Type B pancreatic cell (in vitro differentiated cells): ENCODE measurements around the gene CPTP. TPM values are rescaled to one million over a fixed set of nuclear protein-coding genes. Genes with fewer than 3 reads are reported as not detected.

Experiments
- DNase-seq: peaks from one replicate; pipeline ENCODE4 v3.0.0; 2021; ENCODE audit warnings: mixed read lengths; ENCODE audit not compliant: unreplicated experiment; ENCODE audit errors: extremely low spot score
- H3K27ac Mint-ChIP-seq: 2 replicates; pipeline ENCODE4 v1.8.0; 2021; ENCODE audit warnings: mild to moderate bottlenecking, mixed read lengths
- H3K27me3 Mint-ChIP-seq: 2 replicates; pipeline ENCODE4 v1.8.0; 2021; ENCODE audit warnings: mixed read lengths
- H3K36me3 Mint-ChIP-seq: 2 replicates; pipeline ENCODE4 v1.8.0; 2021; ENCODE audit warnings: mixed read lengths
- H3K4me1 Mint-ChIP-seq: one replicate; pipeline ENCODE4 v1.8.0; 2021; ENCODE audit warnings: mixed read lengths; ENCODE audit not compliant: unreplicated experiment
- H3K4me3 Mint-ChIP-seq: 2 replicates; pipeline ENCODE4 v1.8.0; 2021; ENCODE audit warnings: mild to moderate bottlenecking, mixed read lengths
- H3K9me3 Mint-ChIP-seq: 2 replicates; pipeline ENCODE4 v1.8.0; 2021; ENCODE audit warnings: mixed read lengths
- total RNA-seq: library from RNA; stranded (reverse); gene quantifications from 2 replicates; pipeline ENCODE4 v1.2.1, GENCODE V29; 2021; ENCODE audit warnings: low replicate concordance
- TF ChIP-seq, protein P1 (sequence below): fragments of 200-600 bp; sonication (generic); conservative IDR thresholded peaks from 2 replicates; pipeline ENCODE4 v1.5.0; 2021; ENCODE audit warnings: antibody characterized with exemption, mild to moderate bottlenecking

The CPTP gene
- total RNA-seq, 1 donor from 2014 or later, result 24.2 TPM

GRCh38 chr1:1371746-1372711 lies 47.4 kb downstream of the CPTP start:
- DNase-seq, result peak; percentile 85
- Mint-ChIP-seq H3K9me3 (no peaks in the 10 kb centered on the region), H3K36me3 (peaks cover 4% of the 10 kb centered on the region), H3K4me1 (peaks cover 4% of the 10 kb centered on the region), H3K27me3 (peaks cover 3% of the 10 kb centered on the region), H3K4me3 (peak overlapping the region; percentile 68), H3K27ac (no peak overlapping the region)
- TF ChIP-seq, protein P1, sequence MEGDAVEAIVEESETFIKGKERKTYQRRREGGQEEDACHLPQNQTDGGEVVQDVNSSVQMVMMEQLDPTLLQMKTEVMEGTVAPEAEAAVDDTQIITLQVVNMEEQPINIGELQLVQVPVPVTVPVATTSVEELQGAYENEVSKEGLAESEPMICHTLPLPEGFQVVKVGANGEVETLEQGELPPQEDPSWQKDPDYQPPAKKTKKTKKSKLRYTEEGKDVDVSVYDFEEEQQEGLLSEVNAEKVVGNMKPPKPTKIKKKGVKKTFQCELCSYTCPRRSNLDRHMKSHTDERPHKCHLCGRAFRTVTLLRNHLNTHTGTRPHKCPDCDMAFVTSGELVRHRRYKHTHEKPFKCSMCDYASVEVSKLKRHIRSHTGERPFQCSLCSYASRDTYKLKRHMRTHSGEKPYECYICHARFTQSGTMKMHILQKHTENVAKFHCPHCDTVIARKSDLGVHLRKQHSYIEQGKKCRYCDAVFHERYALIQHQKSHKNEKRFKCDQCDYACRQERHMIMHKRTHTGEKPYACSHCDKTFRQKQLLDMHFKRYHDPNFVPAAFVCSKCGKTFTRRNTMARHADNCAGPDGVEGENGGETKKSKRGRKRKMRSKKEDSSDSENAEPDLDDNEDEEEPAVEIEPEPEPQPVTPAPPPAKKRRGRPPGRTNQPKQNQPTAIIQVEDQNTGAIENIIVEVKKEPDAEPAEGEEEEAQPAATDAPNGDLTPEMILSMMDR, result peak; percentile 92

DNA sequence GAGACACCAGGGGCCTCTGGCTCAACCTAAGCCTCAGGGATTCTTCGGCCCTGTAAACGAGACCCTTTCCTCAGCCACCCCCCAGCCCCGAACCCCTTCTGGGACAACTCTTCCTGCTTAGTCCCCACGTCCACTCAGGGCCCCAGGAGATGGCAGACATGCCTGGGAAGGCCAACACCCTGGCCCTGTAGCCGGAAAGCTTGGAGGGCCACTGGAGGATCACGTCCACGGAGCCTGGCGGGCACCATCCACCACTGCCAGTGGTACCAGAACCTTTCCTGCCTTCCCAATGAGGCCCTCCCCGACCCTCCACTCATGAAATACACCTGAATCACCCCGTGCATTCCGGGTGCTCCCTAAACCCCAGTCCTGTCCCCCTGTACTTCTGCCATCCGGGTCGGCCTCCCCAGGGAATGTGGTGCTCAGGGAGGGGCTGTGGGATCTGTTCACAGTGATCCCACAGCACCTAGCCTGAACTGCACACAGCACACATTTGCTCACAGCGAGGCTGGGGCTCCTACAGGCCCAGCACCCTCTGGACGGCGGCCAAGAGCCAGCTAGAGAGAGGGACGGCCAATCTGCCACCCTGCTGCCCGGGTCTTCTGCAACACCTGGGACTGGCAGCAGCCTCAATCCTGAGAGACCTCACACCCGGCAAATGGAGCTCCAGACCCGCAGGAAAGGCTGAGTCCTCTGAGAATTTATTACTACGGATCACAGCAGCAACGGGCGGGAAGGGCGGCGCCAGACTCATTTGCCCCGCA lies 48.6 kb downstream of the CPTP start:
- peaks cover 4% of the 10 kb centered on the region for H3K36me3 Mint-ChIP-seq
- H3K4me1 Mint-ChIP-seq, result peaks cover 4% of the 10 kb centered on the region
- no peak for DNase-seq
- no peak overlapping the region for H3K27ac Mint-ChIP-seq
- peaks cover 3% of the 10 kb centered on the region for H3K27me3 Mint-ChIP-seq
- H3K9me3 Mint-ChIP-seq, result no peaks in the 10 kb centered on the region
- TF ChIP-seq, protein P1, result no peak
- H3K4me3 Mint-ChIP-seq, result peak overlapping the region; percentile 97

DNA sequence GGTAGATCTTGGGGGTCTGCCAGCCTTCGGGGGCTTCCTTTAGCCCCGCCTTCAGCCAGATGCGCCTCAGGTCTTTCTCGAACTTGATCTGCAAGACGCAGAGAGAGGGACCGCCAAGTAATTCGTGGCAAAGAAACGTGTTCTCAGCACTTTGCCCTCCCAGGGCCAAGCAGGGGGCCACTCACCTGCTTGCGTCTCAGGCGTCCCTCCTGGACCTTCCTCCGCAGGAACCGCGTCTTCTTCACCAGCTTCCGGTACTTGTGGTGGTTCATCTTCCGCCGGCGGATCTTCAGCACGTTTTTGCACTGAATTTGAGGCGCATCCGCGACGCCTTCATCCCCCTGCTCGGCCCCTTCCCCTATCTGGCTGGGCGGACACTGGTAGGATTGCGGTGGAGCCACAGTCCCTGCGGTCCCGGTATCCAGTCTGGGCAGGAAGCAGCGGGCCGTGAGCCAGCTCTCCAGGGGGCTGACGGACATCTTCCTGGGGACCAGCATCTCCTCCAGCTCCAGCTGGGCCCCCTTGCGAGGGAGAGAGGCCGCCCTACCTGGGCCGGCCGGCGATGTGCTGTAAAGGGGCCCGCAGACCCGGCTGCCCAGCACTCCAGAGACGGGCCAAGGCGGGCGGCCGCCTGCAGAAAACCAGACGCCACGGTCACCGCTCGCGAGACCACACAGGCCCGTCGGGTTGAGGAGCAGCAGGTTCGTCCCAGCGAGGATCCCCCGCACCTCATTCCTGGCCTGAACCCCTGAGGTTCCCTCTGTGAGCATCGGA lies 49.4 kb downstream of the CPTP start:
- Mint-ChIP-seq H3K36me3 (peaks cover 4% of the 10 kb centered on the region), H3K9me3 (no peaks in the 10 kb centered on the region), H3K27ac (no peak overlapping the region), H3K4me3 (peak overlapping the region; percentile 97), H3K4me1 (peaks cover 4% of the 10 kb centered on the region), H3K27me3 (peaks cover 3% of the 10 kb centered on the region)
- no peak for DNase-seq
- TF ChIP-seq, protein P1, result no peak

DNA sequence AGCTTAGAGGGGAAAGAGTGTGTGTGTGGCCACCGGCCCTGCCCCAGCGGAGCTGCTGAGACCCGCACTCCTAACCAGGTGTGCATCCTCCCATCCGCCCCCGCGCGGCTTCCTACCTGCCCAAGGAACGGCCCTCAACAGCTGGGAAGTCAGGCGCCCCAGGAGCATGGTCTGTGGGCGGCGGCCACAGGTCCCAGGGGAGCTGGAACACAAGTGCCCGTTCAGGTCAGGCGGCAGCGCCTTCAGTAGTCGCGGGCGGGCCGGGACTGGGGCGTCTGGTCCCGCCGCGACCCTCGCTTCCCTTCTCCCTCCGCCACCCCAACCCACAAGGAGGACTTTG lies 50.0 kb downstream of the CPTP start:
- peaks cover 4% of the 10 kb centered on the region for H3K4me1 Mint-ChIP-seq
- H3K36me3 Mint-ChIP-seq, result peaks cover 4% of the 10 kb centered on the region
- DNase-seq, result peak; percentile 72
- peaks cover 3% of the 10 kb centered on the region for H3K27me3 Mint-ChIP-seq
- TF ChIP-seq, protein P1, result no peak
- peak overlapping the region; percentile 97 for H3K4me3 Mint-ChIP-seq
- H3K9me3 Mint-ChIP-seq, result no peaks in the 10 kb centered on the region
- H3K27ac Mint-ChIP-seq, result no peak overlapping the region

- TF ChIP-seq, protein P1, result peak; percentile 53
- peak within 1 kb of the TSS; percentile 97 for H3K4me3 Mint-ChIP-seq
- DNase-seq, result peak; percentile 98
- H3K27ac Mint-ChIP-seq, result peak within 1 kb of the TSS; percentile 97
- H3K36me3 Mint-ChIP-seq, result peaks cover 4% of the 10 kb centered on the region
- no peaks in the 10 kb centered on the region for H3K9me3 Mint-ChIP-seq
- H3K27me3 Mint-ChIP-seq, result peaks cover 3% of the 10 kb centered on the region
- peaks cover 4% of the 10 kb centered on the region for H3K4me1 Mint-ChIP-seq
These were observed 50.5 kb downstream of the CPTP start, which contains the start of gene AURKAIP1 for GRCh38 chr1:1374929-1375662. Gene AURKAIP1 (minus strand): TSS chr1:1375207. CDS start chr1:1374756, 451 bp downstream.
